GM21515 (cell line): ENCODE data around the gene CREB3L2.
"Not testable (repeated sequence)": the region's sequence is repeated elsewhere in the genome, so short reads cannot be mapped to it uniquely, and the experiment has no call there.

Experiments used
- ATAC-seq: cut with Tn5 transposase; IDR thresholded peaks from one replicate; pipeline ENCODE4 v1.9.1; 2021; ENCODE audit not compliant: unreplicated experiment

The CREB3L2 gene

GRCh38 chr7:137908106-137908505, 93.8 kb downstream of the CREB3L2 start:
- no peak for ATAC-seq

GRCh38 chr7:137906636-137907035, 95.2 kb downstream of the CREB3L2 start:
- not testable (repeated sequence) for ATAC-seq

GRCh38 chr7:137904833-137905232, 97.1 kb downstream of the CREB3L2 start:
- no peak for ATAC-seq

GRCh38 chr7:137903382-137904169, 98.3 kb downstream of the CREB3L2 start:
- peak; percentile 69 for ATAC-seq

- ATAC-seq: no peak
These were observed 101.7 kb downstream of the CREB3L2 start for GRCh38 chr7:137900137-137900536.

GRCh38 chr7:137898839-137899721, 102.8 kb downstream of the CREB3L2 start:
- ATAC-seq: peak; percentile 69

- peak; percentile 73 for ATAC-seq
These were observed 106.3 kb downstream of the CREB3L2 start for GRCh38 chr7:137895301-137896221.

GRCh38 chr7:137893143-137893742, 108.6 kb downstream of the CREB3L2 start:
- no peak for ATAC-seq

GRCh38 chr7:137891016-137891655, 110.8 kb downstream of the CREB3L2 start:
- ATAC-seq: no peak

- ATAC-seq: no peak
These were observed 111.4 kb downstream of the CREB3L2 start for GRCh38 chr7:137890449-137890921.

- ATAC-seq: no peak
These were observed 113.6 kb downstream of the CREB3L2 start for GRCh38 chr7:137888241-137888640.

- ATAC-seq: no peak
These were observed 115.1 kb downstream of the CREB3L2 start for GRCh38 chr7:137886746-137887145.

GRCh38 chr7:137886281-137886680, 115.6 kb downstream of the CREB3L2 start:
- ATAC-seq: no peak

GRCh38 chr7:137885678-137886077, 116.2 kb downstream of the CREB3L2 start:
- no peak for ATAC-seq

- ATAC-seq: no peak
These were observed 119.1 kb downstream of the CREB3L2 start for GRCh38 chr7:137882806-137883205.

- ATAC-seq: peak; percentile 94
These were observed 119.6 kb downstream of the CREB3L2 start for GRCh38 chr7:137882261-137882668.

- peak; percentile 24 for ATAC-seq
These were observed 120.2 kb downstream of the CREB3L2 start for GRCh38 chr7:137881607-137882260.

GRCh38 chr7:137880432-137880831, 121.5 kb downstream of the CREB3L2 start:
- no peak for ATAC-seq
